Mucosa of rectum (tissue), 2 donors: ENCODE measurements around the gene NOS1.

ENCODE experiments used
- H3K27ac ChIP-seq, 2 donors: one replicate each; pipeline ENCODE4 v1.7.0; 2013; ENCODE audit warnings: inconsistent platforms in 2 of 2, low read depth in 2 of 2, low read length in 2 of 2
- H3K27me3 ChIP-seq, 2 donors: one replicate each; pipeline ENCODE4 v1.7.0; 2013; ENCODE audit warnings: low read length in 2 of 2; ENCODE audit not compliant: control insufficient read depth in 2 of 2, insufficient read depth in 2 of 2
- H3K36me3 ChIP-seq, 2 donors: one replicate each; pipeline ENCODE4 v1.7.0; 2013; ENCODE audit warnings: low read length in 2 of 2; ENCODE audit not compliant: control insufficient read depth in 2 of 2, insufficient read depth in 2 of 2
- H3K4me1 ChIP-seq, 2 donors: one replicate each; pipeline ENCODE4 v1.7.0; 2013; ENCODE audit warnings: low read length in 2 of 2, mild to moderate bottlenecking in 1 of 2; ENCODE audit not compliant: control insufficient read depth in 2 of 2, insufficient read depth in 2 of 2
- H3K4me3 ChIP-seq, 2 donors: one replicate each; pipeline ENCODE4 v1.7.0; 2013; ENCODE audit warnings: low read length in 2 of 2
- H3K9ac ChIP-seq, 2 donors: one replicate each; pipeline ENCODE4 v1.7.0; 2013; ENCODE audit warnings: low read length in 2 of 2, low read depth in 1 of 2, mild to moderate bottlenecking in 1 of 2
- H3K9me3 ChIP-seq, 2 donors: one replicate each; pipeline ENCODE4 v1.7.0; 2013; ENCODE audit warnings: low read length in 2 of 2; ENCODE audit not compliant: control insufficient read depth in 2 of 2
- donor health status: healthy.
- donor health status: Normal muscosa, but diverticular disease.

Gene NOS1

DNA sequence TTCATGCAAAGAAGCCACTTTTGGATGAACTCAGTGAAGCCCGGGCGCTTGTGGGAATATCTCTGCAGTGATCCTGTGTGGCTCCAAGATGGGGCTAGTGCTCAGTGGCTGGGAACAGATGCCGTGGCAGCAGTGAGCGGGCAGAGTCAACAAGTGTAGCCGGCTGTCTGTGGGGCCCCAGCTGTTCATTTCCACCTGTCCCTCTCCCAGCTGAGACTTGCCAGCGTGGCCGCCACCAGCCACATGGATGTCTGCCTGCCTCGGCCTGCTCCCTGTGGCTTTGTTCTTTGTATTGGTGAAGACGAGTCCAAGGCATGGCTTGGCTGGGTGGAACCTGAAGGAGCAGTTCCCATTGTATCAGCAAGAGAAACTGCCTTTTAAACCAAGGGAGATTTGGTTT, 77.3 kb downstream of the NOS1 start:
- no peak overlapping the region for H3K9ac ChIP-seq
- H3K27me3 ChIP-seq, result peaks cover 0 to 2% of the 10 kb centered on the region in 2 donors
- H3K36me3 ChIP-seq, result no peaks in the 10 kb centered on the region
- no peaks in the 10 kb centered on the region for H3K4me1 ChIP-seq
- no peak overlapping the region for H3K4me3 ChIP-seq
- no peak overlapping the region for H3K27ac ChIP-seq
- no peaks in the 10 kb centered on the region for H3K9me3 ChIP-seq

DNA sequence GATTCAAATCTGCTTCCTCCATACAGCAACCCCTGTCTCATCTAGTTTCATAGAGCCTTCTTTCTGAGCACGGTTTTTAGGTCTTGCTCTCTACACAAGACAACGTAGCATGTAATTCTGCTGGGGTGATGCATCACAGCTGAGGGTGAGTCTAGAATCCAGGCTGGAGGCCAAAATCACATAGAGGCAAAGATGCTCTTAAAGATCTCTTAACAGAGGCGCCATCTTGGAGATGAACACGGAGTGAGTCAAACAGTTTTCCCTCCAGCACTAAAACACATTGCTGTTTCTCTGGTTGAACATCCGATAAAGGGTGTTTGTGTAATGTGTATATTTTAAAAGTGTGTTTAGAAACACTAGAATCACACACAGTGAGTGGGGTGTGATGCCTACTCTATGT, 78.9 kb downstream of the NOS1 start:
- H3K4me3 ChIP-seq, result no peak overlapping the region
- no peaks in the 10 kb centered on the region for H3K36me3 ChIP-seq
- no peak overlapping the region for H3K9ac ChIP-seq
- H3K27me3 ChIP-seq, result peaks cover 0 to 2% of the 10 kb centered on the region in 2 donors
- no peaks in the 10 kb centered on the region for H3K9me3 ChIP-seq
- H3K27ac ChIP-seq, result no peak overlapping the region
- no peaks in the 10 kb centered on the region for H3K4me1 ChIP-seq

DNA sequence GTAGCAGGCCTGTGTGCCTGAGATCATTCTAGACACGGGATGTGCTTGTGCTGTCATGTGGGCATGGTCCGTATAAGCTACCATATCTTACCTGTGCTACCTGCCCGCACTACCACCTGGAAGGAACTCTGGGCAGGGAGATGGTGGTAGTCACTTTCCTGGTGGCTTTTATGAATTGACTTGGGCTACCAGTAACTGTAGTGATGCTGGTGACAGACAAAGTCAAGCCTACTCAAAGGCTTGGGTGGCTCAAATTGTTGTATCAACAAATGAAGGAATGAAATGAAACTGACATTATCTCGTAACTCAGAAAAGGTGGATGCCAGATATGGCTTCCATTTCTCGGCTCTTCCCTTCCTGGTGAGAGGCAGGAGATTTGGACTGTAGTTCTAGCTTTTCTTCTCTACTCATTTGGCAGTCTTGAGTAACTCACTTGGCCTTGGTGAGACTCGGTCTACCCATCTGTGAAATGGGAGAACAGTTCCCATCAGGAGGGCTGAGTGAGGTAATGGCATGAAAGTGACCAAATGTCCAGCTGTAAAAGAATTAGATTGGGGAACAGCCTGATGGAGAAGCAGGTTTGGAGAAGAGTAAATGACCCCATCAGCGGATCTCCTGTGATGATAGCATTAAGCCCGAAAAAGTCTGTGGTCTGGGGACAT, 81.3 kb downstream of the NOS1 start:
- no peaks in the 10 kb centered on the region for H3K36me3 ChIP-seq
- no peaks in the 10 kb centered on the region for H3K4me1 ChIP-seq
- H3K9me3 ChIP-seq, result no peaks in the 10 kb centered on the region
- no peak overlapping the region for H3K9ac ChIP-seq
- no peak overlapping the region for H3K27ac ChIP-seq
- H3K4me3 ChIP-seq, result no peak overlapping the region
- H3K27me3 ChIP-seq, result peaks cover 0 to 2% of the 10 kb centered on the region in 2 donors

DNA sequence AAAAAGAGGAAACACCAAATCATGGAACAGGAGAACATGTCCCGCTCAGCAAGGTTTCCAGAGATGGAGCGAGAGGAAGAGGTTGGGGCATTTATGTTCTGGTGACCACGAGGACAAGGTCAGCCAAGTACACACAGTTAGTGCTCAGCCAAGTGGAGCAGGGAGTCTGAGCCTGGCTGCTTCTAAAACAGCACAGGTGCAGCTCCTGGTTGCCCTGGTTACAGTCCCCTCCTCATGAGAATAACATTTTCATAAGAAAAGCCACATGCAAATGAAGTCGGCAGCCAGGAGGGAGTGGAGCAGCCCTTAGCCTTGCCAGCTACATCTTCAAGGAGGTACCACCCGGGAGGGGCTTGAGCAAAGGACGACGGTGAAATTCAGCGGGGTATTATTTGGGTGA, 81.8 kb downstream of the NOS1 start:
- no peaks in the 10 kb centered on the region for H3K36me3 ChIP-seq
- H3K9me3 ChIP-seq, result no peaks in the 10 kb centered on the region
- H3K4me1 ChIP-seq, result no peaks in the 10 kb centered on the region
- no peak overlapping the region for H3K4me3 ChIP-seq
- H3K27me3 ChIP-seq, result peaks cover 0 to 2% of the 10 kb centered on the region in 2 donors
- H3K9ac ChIP-seq, result no peak overlapping the region
- no peak overlapping the region for H3K27ac ChIP-seq

DNA sequence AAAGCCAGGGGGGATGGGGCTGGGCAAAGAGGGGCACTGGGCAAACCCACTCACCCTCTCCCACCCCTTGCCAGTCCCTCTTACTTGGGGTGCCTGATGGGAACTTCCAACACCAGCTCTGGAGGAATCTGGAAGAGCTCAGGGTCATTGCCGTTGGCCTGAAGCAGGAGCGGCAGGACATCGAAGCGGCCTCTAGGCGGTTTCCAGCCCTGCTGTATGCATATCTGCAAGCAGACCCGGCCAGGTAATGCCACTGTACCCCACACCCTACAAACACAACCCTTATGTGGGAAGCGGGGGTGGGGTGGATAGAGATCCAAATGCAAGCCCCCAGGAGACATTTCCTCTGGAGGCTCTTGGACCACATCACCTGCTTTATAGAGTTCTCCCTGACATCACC, 83.6 kb downstream of the NOS1 start:
- no peaks in the 10 kb centered on the region for H3K36me3 ChIP-seq
- no peak overlapping the region for H3K4me3 ChIP-seq
- peaks cover 0 to 2% of the 10 kb centered on the region in 2 donors for H3K27me3 ChIP-seq
- H3K27ac ChIP-seq, result no peak overlapping the region
- no peak overlapping the region for H3K9ac ChIP-seq
- no peaks in the 10 kb centered on the region for H3K4me1 ChIP-seq
- no peaks in the 10 kb centered on the region for H3K9me3 ChIP-seq

DNA sequence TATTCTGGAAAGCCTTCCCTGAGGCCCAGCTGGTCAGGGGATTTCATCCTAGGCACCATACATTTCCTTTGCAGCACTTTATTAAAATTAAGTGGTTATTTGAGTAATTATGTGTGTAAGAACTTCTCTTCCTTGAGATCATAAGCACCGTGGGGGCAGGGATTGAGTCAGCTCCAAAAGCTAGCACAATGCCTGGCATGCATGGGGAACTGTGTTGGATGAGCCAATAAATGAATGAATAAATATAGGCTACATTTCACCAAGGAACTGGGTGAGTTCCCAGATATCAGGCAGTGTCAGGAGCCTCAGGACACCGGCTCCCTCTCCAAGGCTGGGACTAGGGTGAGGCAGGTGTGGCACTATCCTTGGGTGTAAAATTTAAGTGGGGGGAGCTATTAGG, 88.3 kb downstream of the NOS1 start:
- no peaks in the 10 kb centered on the region for H3K36me3 ChIP-seq
- H3K27ac ChIP-seq, result no peak overlapping the region
- H3K4me1 ChIP-seq, result no peaks in the 10 kb centered on the region
- no peak overlapping the region for H3K4me3 ChIP-seq
- no peaks in the 10 kb centered on the region for H3K9me3 ChIP-seq
- H3K27me3 ChIP-seq, result no peaks in the 10 kb centered on the region
- no peak overlapping the region for H3K9ac ChIP-seq

DNA sequence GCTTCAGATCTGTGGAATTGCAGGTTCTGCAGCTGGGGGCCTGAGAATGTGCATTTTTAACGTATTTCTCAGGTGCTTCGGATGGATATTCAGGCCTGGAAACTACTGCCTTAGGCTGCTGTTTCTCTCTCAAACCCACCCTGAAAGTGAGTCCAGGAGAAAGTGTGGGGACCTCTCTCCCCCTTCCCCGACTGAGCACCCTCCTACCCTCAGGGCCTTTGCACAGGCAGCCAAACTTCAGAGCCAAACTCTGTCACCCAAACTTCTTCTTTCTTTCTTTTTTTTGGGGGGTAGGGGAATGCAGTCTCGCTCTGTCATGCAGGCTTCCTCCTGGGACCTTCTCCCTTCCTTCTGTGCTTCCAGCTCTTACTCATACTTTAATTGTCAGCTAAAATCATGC, 88.7 kb downstream of the NOS1 start:
- H3K9ac ChIP-seq, result no peak overlapping the region
- H3K4me1 ChIP-seq, result no peaks in the 10 kb centered on the region
- no peaks in the 10 kb centered on the region for H3K9me3 ChIP-seq
- H3K27me3 ChIP-seq, result no peaks in the 10 kb centered on the region
- no peaks in the 10 kb centered on the region for H3K36me3 ChIP-seq
- no peak overlapping the region for H3K4me3 ChIP-seq
- H3K27ac ChIP-seq, result no peak overlapping the region

DNA sequence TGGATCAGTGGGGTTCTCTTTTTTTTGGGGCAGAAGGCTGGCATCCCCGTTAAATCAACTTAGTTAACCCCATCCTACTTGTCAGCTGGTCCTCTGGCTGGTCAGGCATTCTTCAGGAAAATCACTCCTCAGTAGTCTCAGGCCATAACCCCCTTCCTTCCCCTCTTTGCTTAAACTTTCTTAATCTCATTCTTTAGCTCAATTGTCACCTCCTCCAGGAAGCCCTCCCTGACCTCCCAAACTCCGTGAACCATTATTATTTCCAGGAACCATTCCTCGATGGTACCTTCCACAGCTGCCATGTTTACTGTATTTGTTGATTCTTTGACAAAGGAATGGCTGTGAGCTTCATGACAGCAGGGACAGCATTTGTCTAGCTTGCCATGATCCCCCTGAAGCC, 98.7 kb downstream of the NOS1 start:
- no peak overlapping the region for H3K9ac ChIP-seq
- H3K36me3 ChIP-seq, result no peaks in the 10 kb centered on the region
- H3K4me1 ChIP-seq, result no peaks in the 10 kb centered on the region
- H3K9me3 ChIP-seq, result no peaks in the 10 kb centered on the region
- H3K4me3 ChIP-seq, result no peak overlapping the region
- no peak overlapping the region for H3K27ac ChIP-seq
- peaks cover 0 to 2% of the 10 kb centered on the region in 2 donors for H3K27me3 ChIP-seq

DNA sequence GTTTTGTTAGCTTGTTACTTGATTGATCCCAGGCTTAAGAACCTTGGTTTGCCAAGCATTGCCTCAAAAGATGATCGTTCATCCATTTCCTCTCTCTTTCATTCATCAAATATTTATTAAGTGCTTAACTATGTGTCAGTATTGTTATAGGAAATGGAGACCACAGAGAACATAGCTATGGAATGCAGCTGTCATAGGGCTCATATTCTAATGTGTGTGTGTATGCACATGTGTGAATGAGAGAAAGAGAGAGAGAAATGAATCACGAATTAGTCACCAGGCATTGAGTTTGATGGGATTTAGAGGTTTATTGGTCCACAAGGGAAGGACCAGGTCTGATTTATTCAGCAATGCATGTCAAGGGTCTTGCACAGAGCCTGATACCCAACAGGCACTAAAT, 100.2 kb downstream of the NOS1 start:
- no peak overlapping the region for H3K4me3 ChIP-seq
- no peak overlapping the region for H3K27ac ChIP-seq
- H3K9ac ChIP-seq, result no peak overlapping the region
- H3K27me3 ChIP-seq, result peaks cover 0 to 2% of the 10 kb centered on the region in 2 donors
- H3K9me3 ChIP-seq, result no peaks in the 10 kb centered on the region
- H3K4me1 ChIP-seq, result no peaks in the 10 kb centered on the region
- H3K36me3 ChIP-seq, result no peaks in the 10 kb centered on the region

DNA sequence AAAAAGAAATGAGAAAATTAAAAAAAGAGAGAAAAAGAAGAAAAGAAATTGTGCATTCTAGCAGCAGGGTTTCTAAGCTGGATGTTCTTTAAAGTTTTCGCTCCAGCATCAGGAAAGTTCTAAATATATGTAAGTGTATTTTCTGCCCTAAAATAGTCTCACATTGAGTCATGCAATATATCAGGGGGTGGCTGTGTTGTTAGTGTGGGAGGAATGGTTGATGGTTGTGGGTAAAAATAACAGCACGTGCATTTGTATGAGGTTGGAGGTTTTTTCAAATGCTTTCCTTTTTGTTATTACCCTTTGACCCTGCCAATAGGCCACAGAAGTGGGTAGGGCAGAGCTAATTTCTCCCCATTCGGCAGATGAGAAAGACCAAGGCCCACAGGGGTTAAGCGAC, 106.0 kb downstream of the NOS1 start:
- no peaks in the 10 kb centered on the region for H3K36me3 ChIP-seq
- no peaks in the 10 kb centered on the region for H3K4me1 ChIP-seq
- H3K9me3 ChIP-seq, result no peaks in the 10 kb centered on the region
- no peak overlapping the region for H3K9ac ChIP-seq
- H3K27me3 ChIP-seq, result no peaks in the 10 kb centered on the region
- no peak overlapping the region for H3K4me3 ChIP-seq
- no peak overlapping the region for H3K27ac ChIP-seq

DNA sequence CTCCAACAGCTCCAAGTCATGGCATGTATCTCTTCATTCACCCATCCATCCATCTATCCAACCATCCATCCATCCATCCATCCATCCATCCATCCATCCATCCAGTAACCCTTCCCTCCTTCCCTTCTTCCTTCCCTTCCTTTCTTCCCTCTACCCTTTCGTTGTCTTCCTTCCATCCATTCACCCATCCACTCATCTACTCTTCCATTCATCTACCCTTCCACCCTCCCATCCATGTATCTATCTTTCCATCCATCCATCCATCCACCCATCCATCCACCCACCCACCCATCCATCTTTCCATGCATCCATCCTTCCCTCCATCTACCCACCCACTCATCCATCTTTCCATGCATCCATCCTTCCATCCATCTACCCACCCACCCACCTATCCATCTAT, 117.9 kb downstream of the NOS1 start:
- H3K9ac ChIP-seq, result no peak overlapping the region
- H3K9me3 ChIP-seq, result no peaks in the 10 kb centered on the region
- H3K4me1 ChIP-seq, result no peaks in the 10 kb centered on the region
- H3K27me3 ChIP-seq, result peaks cover 0 to 2% of the 10 kb centered on the region in 2 donors
- no peak overlapping the region for H3K4me3 ChIP-seq
- no peak overlapping the region for H3K27ac ChIP-seq
- no peaks in the 10 kb centered on the region for H3K36me3 ChIP-seq
